ENCODE measurements around the gene WDR70.

DNA sequence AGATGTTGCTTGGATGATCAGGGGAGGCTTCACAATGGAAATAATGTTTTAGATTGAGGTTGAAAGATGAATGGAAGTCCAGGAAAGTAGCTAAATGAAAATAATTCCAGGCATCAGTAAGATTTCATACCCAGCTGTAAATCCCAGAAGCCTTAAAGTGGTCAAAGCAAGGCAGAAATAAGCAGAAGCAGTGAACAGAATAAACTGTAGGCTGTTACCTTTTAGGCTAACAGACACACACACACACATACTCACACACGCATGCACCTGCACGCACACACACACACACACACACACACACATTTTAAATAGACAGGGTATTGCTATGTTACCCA is 175.3 kb downstream of the WDR70 start:
- no peak for TF ChIP-seq GABPA (IDR thresholded peaks at IDR 0.05 in 1 of 2, conservative IDR thresholded peaks at IDR 0.05 in 1 of 2)
- no peak for TF ChIP-seq SP1 (IDR thresholded peaks at IDR 0.05)
- TF ChIP-seq, protein P1, sequence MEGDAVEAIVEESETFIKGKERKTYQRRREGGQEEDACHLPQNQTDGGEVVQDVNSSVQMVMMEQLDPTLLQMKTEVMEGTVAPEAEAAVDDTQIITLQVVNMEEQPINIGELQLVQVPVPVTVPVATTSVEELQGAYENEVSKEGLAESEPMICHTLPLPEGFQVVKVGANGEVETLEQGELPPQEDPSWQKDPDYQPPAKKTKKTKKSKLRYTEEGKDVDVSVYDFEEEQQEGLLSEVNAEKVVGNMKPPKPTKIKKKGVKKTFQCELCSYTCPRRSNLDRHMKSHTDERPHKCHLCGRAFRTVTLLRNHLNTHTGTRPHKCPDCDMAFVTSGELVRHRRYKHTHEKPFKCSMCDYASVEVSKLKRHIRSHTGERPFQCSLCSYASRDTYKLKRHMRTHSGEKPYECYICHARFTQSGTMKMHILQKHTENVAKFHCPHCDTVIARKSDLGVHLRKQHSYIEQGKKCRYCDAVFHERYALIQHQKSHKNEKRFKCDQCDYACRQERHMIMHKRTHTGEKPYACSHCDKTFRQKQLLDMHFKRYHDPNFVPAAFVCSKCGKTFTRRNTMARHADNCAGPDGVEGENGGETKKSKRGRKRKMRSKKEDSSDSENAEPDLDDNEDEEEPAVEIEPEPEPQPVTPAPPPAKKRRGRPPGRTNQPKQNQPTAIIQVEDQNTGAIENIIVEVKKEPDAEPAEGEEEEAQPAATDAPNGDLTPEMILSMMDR (IDR thresholded peaks at IDR 0.05; ENCODE audit: low read depth, low read length, missing input control): no peak
- TF ChIP-seq RXRA (IDR thresholded peaks at IDR 0.05): no peak
- TF ChIP-seq, protein P2, sequence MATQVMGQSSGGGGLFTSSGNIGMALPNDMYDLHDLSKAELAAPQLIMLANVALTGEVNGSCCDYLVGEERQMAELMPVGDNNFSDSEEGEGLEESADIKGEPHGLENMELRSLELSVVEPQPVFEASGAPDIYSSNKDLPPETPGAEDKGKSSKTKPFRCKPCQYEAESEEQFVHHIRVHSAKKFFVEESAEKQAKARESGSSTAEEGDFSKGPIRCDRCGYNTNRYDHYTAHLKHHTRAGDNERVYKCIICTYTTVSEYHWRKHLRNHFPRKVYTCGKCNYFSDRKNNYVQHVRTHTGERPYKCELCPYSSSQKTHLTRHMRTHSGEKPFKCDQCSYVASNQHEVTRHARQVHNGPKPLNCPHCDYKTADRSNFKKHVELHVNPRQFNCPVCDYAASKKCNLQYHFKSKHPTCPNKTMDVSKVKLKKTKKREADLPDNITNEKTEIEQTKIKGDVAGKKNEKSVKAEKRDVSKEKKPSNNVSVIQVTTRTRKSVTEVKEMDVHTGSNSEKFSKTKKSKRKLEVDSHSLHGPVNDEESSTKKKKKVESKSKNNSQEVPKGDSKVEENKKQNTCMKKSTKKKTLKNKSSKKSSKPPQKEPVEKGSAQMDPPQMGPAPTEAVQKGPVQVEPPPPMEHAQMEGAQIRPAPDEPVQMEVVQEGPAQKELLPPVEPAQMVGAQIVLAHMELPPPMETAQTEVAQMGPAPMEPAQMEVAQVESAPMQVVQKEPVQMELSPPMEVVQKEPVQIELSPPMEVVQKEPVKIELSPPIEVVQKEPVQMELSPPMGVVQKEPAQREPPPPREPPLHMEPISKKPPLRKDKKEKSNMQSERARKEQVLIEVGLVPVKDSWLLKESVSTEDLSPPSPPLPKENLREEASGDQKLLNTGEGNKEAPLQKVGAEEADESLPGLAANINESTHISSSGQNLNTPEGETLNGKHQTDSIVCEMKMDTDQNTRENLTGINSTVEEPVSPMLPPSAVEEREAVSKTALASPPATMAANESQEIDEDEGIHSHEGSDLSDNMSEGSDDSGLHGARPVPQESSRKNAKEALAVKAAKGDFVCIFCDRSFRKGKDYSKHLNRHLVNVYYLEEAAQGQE (IDR thresholded peaks at IDR 0.05): no peak
- no peak for TF ChIP-seq HNF4G (IDR thresholded peaks at IDR 0.05)
- no peak for TF ChIP-seq EGR1 (IDR thresholded peaks at IDR 0.05; ENCODE audit: low read depth in 2 of 2)
- no peak for TF ChIP-seq JUND (IDR thresholded peaks at IDR 0.05)
- TF ChIP-seq YY1 (IDR thresholded peaks at IDR 0.05): no peak
- TF ChIP-seq, protein P3, sequence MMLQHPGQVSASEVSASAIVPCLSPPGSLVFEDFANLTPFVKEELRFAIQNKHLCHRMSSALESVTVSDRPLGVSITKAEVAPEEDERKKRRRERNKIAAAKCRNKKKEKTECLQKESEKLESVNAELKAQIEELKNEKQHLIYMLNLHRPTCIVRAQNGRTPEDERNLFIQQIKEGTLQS (IDR thresholded peaks at IDR 0.05): no peak
- TF ChIP-seq, protein P4, sequence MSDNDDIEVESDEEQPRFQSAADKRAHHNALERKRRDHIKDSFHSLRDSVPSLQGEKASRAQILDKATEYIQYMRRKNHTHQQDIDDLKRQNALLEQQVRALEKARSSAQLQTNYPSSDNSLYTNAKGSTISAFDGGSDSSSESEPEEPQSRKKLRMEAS (IDR thresholded peaks at IDR 0.05): no peak
- no peak for TF ChIP-seq TAF1 (conservative IDR thresholded peaks at IDR 0.05)
- TF ChIP-seq HNF4A (conservative IDR thresholded peaks at IDR 0.05): no peak

All from liver (tissue), 3 donors.